Loucy (cell line): ENCODE measurements around the gene BACE2.

ENCODE experiments used
- H2AFZ ChIP-seq: fragments of 200-600 bp; sonication (generic); 2 replicates; pipeline ENCODE4 v1.6.0; 2016; ENCODE audit warnings: antibody characterized with exemption, mild to moderate bottlenecking, low read length, moderate library complexity
- H3F3A ChIP-seq: fragments of 200-600 bp; 2 replicates; pipeline ENCODE4 v1.6.0; 2016; ENCODE audit warnings: antibody characterized with exemption, low read depth, mild to moderate bottlenecking
- H3K27me3 ChIP-seq: fragments of 200-600 bp; sonication (generic); 2 replicates; pipeline ENCODE4 v1.6.1; 2014; ENCODE audit warnings: low read length, mild to moderate bottlenecking; ENCODE audit not compliant: insufficient read depth, poor library complexity, severe bottlenecking
- H3K36me3 ChIP-seq: fragments of 200-600 bp; sonication (generic); 2 replicates; pipeline ENCODE4 v1.6.1; 2016; ENCODE audit warnings: low read length; ENCODE audit not compliant: insufficient read depth
- H3K4me1 ChIP-seq: fragments of 200-600 bp; sonication (generic); 2 replicates; pipeline ENCODE4 v1.5.1; 2014; ENCODE audit warnings: low read length, mild to moderate bottlenecking; ENCODE audit not compliant: insufficient read depth, poor library complexity, severe bottlenecking
- H3K4me2 ChIP-seq: fragments of 200-600 bp; sonication (generic); 2 replicates; pipeline ENCODE4 v1.6.0; 2014; ENCODE audit warnings: antibody characterized with exemption, low read length, low read depth, mild to moderate bottlenecking; ENCODE audit not compliant: poor library complexity, severe bottlenecking
- H3K4me3 ChIP-seq: fragments of 200-600 bp; sonication (generic); 2 replicates; pipeline ENCODE4 v1.5.1; 2014; ENCODE audit warnings: low read length, mild to moderate bottlenecking, mixed read lengths; ENCODE audit not compliant: poor library complexity, severe bottlenecking
- H3K79me2 ChIP-seq: fragments of 200-600 bp; sonication (generic); 2 replicates; pipeline ENCODE4 v1.6.1; 2014; ENCODE audit warnings: low read length; ENCODE audit not compliant: insufficient read depth
- H3K9ac ChIP-seq: fragments of 200-600 bp; sonication (generic); 2 replicates; pipeline ENCODE4 v1.6.0; 2014; ENCODE audit warnings: mild to moderate bottlenecking, low read depth, low read length, moderate library complexity; ENCODE audit not compliant: poor library complexity, severe bottlenecking
- H3K9me2 ChIP-seq: fragments of 200-600 bp; sonication (generic); replicated peaks from 2 replicates; pipeline ENCODE4 v1.6.1; 2016; ENCODE audit warnings: low read depth, low read length, mixed read lengths
- H3K9me3 ChIP-seq: fragments of 200-600 bp; sonication (generic); 2 replicates; pipeline ENCODE4 v1.6.1; 2014; ENCODE audit warnings: mild to moderate bottlenecking, antibody characterized with exemption, low read length, low read depth; ENCODE audit not compliant: insufficient read depth
- H4K20me1 ChIP-seq: fragments of 200-600 bp; sonication (generic); 2 replicates; pipeline ENCODE4 v1.6.0; 2014; ENCODE audit warnings: antibody characterized with exemption, low read length, mild to moderate bottlenecking; ENCODE audit not compliant: insufficient read depth, poor library complexity, severe bottlenecking
- EZH2phosphoT487 ChIP-seq: fragments of 200-600 bp; IDR thresholded peaks from 2 replicates; pipeline ENCODE4 v1.6.1; 2018; ENCODE audit warnings: antibody characterized with exemption, mild to moderate bottlenecking, moderate library complexity, borderline replicate concordance
- TF ChIP-seq, protein P1 (sequence below): fragments of 200-600 bp; sonication (generic); conservative IDR thresholded peaks from 2 replicates; pipeline ENCODE4 v1.5.1; 2014; ENCODE audit warnings: mild to moderate bottlenecking, antibody characterized with exemption, low read length

The BACE2 gene

DNA sequence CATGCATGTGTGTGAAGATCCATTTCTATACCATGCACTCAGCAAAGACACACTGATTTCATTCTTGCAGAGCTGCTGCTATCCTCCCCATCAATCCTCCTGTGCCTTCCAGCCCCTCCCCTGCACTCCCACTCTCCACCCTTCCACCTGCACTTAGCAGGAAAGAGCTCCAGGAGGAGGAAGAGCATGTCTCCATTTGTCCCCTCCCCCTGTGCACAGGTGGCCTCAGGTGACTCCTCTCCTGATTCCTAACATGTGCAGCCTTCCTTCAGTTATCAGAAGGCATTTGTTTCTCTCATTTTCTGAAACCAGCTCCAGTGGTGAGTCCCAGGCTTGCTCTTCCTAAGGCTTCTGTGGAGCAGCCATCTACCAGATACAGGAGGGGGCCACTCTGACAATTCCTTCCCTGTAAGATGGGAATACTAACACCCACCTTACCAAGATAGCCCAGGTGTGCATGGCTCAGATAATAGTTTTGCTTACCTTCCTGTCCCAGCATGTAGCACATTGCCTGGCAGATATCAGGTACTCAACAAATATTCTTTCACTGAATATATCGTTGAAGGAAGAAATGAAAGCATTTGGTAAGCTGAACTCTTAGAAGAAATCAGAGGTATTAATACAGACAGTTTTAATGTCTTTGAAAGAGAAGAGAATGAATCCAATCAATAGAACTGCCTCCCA, 126.7 kb downstream of the BACE2 start:
- H3K9me2 ChIP-seq, result no peaks in the 10 kb centered on the region
- H3K79me2 ChIP-seq, result no peaks in the 10 kb centered on the region
- no peak overlapping the region for H3K4me3 ChIP-seq
- H3K27me3 ChIP-seq, result no peaks in the 10 kb centered on the region
- H4K20me1 ChIP-seq, result no peaks in the 10 kb centered on the region
- no peak overlapping the region for H3K4me2 ChIP-seq
- no peaks in the 10 kb centered on the region for H3K4me1 ChIP-seq
- TF ChIP-seq EZH2phosphoT487, result no peak
- TF ChIP-seq, protein P1, sequence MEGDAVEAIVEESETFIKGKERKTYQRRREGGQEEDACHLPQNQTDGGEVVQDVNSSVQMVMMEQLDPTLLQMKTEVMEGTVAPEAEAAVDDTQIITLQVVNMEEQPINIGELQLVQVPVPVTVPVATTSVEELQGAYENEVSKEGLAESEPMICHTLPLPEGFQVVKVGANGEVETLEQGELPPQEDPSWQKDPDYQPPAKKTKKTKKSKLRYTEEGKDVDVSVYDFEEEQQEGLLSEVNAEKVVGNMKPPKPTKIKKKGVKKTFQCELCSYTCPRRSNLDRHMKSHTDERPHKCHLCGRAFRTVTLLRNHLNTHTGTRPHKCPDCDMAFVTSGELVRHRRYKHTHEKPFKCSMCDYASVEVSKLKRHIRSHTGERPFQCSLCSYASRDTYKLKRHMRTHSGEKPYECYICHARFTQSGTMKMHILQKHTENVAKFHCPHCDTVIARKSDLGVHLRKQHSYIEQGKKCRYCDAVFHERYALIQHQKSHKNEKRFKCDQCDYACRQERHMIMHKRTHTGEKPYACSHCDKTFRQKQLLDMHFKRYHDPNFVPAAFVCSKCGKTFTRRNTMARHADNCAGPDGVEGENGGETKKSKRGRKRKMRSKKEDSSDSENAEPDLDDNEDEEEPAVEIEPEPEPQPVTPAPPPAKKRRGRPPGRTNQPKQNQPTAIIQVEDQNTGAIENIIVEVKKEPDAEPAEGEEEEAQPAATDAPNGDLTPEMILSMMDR, result no peak
- H3F3A ChIP-seq, result no peaks in the 10 kb centered on the region
- H3K9ac ChIP-seq, result no peak overlapping the region
- H2AFZ ChIP-seq, result no peak overlapping the region
- no peaks in the 10 kb centered on the region for H3K9me3 ChIP-seq
- H3K36me3 ChIP-seq, result no peaks in the 10 kb centered on the region

DNA sequence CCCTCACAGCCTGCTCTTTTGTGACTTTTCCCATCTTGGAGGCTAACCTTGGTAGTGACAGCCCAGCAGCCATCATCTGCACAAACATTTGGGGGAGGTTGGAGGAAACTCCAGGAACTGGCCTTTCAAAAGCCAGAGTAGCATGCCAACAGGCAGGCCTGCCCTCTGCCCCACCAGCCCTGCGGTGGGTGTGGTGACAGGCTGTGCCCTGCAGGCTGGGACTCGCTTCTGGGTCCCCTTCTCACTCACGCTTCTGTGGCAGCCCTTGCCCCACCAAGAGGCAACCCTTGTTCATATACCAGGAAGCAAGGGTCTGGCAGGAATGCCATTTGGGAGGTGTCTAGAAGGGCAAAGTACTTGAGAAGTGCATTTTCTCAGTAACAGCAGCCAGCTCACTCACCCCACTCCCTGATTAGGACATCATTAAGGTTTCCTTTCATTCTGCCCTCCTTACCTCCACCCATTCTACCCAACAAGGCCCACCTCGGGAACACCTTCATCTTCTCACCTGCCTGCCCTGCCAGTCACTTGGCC, 127.8 kb downstream of the BACE2 start:
- H3K27me3 ChIP-seq, result no peaks in the 10 kb centered on the region
- no peaks in the 10 kb centered on the region for H3K9me2 ChIP-seq
- H3K9me3 ChIP-seq, result no peaks in the 10 kb centered on the region
- no peaks in the 10 kb centered on the region for H3K36me3 ChIP-seq
- no peaks in the 10 kb centered on the region for H3F3A ChIP-seq
- no peaks in the 10 kb centered on the region for H3K79me2 ChIP-seq
- no peak overlapping the region for H3K9ac ChIP-seq
- no peak overlapping the region for H3K4me2 ChIP-seq
- no peaks in the 10 kb centered on the region for H3K4me1 ChIP-seq
- no peak overlapping the region for H2AFZ ChIP-seq
- no peak overlapping the region for H3K4me3 ChIP-seq
- no peak for TF ChIP-seq EZH2phosphoT487
- TF ChIP-seq, protein P1, result no peak
- no peaks in the 10 kb centered on the region for H4K20me1 ChIP-seq

DNA sequence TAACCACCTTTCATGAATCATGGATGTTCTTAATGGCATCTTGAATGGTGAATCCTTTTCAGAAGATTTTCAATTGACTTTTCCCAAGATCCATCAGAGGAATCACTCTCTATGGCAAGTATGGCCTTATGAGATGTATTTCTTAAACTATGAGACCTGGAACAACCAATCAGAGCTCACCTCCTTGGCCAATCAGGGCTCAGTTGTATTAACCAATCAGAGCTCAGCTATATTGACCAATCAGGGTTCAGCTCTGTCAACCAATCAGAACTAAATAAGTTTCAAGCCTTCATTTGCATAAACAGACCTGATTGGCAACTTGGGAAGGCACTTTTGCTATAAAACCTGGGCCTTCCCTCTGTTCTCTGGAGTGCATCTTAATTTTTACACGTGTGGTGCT, 135.0 kb downstream of the BACE2 start:
- TF ChIP-seq, protein P1, result no peak

More for the DNA sequence above, 135.0 kb downstream of the BACE2 start:
- H4K20me1 ChIP-seq, result no peaks in the 10 kb centered on the region
- H3K4me3 ChIP-seq, result no peak overlapping the region
- H2AFZ ChIP-seq, result no peak overlapping the region
- H3K36me3 ChIP-seq, result no peaks in the 10 kb centered on the region
- no peak overlapping the region for H3K4me2 ChIP-seq
- H3K9me3 ChIP-seq, result no peaks in the 10 kb centered on the region
- no peaks in the 10 kb centered on the region for H3K79me2 ChIP-seq
- H3K9me2 ChIP-seq, result no peaks in the 10 kb centered on the region
- H3K4me1 ChIP-seq, result no peaks in the 10 kb centered on the region
- no peak overlapping the region for H3K9ac ChIP-seq
- no peaks in the 10 kb centered on the region for H3K27me3 ChIP-seq
- H3F3A ChIP-seq, result no peaks in the 10 kb centered on the region
